ENCODE measurements around the gene TPM4.
A peak's percentile ranks its signal among the peaks of the same experiment; 100 is the strongest.

TPM4 gene

DNA sequence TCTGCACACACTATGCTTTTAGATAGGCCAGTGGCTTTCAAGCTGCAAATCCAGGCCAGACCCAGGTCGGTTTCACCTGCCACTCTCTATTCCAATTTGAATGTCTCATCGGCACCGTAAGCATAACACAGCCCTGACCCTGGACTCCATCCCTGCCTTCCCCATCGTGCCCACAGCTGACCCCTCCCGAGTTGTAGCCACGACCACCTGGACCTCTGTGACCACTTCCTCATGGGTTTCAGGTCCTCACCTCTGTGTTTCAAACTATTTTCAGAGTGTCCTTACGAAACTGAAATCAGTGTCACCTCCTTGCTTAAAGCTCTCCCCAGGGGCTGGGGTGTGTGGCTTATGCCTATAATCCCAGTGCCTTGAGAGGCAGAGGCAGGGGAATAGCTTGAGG is 58.2 kb downstream of the TPM4 start:
- DNase-seq, result no peak

GRCh38 chr19:16135430-16136127 is 59.3 kb downstream of the TPM4 start:
- DNase-seq, result no peak

DNA sequence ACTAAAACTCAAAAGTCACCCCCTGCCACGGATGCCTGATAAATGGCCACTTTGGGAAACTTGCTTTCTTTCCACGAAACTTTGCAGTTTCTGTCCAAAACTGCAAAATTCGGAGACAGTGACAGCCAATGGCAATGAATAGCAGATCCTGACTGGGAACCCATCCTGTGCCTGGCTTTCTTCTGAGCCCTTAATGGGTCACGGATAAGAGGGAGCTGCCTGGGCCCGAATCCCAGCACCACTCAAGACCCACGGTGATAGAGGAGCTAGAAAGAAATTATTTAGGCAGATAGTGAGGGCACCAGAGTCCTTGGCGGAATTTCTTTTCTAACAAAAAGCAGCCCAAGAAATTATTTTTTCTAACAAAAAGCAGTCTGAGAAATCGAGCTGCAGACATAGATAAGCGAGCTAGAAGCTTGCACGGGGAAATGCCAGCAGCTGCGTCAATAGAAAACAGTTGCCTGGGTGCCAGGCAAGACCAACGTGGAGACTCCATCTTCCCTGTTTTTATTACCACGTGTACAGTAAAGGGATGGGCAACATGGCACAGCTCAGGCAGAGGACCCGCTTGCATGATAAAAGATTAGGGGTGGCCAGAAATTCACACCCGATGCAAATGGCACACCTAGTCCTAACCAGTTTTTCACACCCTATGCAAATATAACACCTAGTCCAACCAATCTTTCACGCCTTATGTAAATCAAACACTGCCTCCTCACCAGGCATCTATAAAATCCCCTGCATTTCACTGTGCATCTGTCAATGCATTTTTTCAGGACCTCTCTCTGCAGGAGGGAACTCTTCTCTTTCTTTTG is 60.1 kb downstream of the TPM4 start:
- peak; percentile 44 for DNase-seq

- no peak for DNase-seq
These were observed 63.5 kb downstream of the TPM4 start for GRCh38 chr19:16139752-16140151.

GRCh38 chr19:16141043-16141442 is 64.7 kb downstream of the TPM4 start:
- DNase-seq, result no peak

DNA sequence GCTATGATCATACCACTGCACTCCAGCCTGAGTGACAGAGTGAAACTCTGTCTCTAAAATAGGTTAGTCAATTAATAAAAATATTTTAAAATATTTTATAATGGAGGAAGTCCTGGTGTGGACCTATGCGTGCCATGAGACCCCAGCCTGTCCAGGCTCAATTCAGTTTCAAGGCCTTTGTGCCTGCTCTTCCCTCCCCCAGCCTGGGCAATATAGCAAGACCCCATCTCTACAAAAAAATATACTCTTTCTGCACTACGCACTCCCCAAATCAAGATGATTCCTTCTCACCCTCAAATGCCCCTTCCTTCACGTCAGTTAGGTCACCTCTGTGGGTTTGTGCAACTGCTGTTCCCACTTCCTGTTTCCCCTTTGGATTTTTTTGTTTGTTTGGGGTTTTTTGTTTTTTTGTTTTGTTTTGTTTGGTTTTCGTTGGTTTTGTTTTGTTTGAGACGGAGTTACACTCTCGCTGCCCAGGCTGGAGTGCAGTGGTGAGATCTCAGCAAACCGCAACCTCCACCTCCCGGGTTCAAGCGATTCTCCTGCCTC is 65.8 kb downstream of the TPM4 start:
- DNase-seq, result no peak

DNA sequence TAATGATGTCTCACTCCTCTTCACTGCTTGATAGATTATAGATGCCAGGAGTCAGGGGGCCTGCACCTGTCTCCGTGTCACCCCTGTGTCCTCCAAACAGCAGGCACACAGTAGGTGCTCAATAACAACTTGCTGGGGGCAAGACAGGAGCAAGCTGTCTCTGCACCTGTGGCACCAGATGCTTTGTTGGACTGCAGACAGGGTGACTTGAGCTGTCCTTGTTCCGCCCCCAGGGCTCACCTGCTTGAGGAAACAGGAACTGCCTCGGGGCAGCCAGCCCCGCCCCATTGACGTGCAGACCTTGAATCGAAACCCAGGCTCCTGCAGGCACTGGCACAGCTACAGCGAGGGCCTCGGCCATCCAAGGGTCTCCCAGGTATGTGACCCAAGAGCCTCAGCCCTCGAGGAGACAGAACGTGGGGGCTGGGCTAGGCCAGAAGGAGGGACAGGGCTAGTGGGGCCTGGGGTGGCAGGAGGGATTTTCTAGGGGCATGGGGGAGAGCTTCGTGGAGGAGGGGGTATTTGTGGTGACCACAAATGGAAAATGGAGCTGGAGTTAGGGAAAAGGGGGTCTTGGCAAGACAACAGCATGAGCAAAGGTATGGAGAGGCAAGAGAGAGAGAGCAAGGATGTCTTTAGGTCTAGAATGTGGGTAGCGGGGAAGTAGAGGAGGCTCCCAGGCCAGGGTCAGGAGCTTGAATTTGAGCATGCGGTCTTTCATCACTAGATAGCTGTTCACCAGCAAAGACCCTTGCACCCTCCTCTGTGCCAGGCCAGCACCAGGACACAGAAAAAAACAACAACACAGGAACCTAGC is 67.3 kb downstream of the TPM4 start, which contains the start of gene HSH2D:
HSH2D (plus strand) TSS at position 287 of the 817 bp plus-strand sequence. CDS start 5,066 bp downstream, outside the sequence.
- DNase-seq, result peak; percentile 51

GRCh38 chr19:16144216-16144581 is 67.9 kb downstream of the TPM4 start:
- DNase-seq, result no peak

DNA sequence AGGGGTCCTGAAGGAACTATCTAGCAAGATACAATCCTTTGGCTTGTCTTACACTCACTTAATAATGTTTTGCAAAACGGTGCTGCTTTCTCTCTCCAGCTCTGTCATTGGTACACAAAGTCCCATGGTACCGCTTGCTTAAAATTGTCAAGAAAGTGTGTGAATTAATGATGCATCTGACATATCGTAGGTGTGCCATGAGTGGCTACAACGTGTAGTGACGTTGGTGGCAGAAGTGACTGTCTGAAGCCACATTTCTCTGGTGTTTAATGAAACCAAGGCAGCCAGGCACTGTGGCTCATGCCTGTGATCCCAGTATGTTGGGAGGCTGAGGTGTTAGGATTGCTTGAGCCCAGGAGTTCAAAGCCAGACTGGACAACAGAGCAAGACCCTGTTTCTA is 69.8 kb downstream of the TPM4 start:
- no peak for DNase-seq

GRCh38 chr19:16148443-16149229 is 72.3 kb downstream of the TPM4 start:
- DNase-seq, result no peak
